Gastrocnemius medialis (tissue), 4 donors: Measurements from ENCODE around the gene PJVK.

ENCODE experiments used
- POLR2A ChIP-seq, 2 donors: fragments of 450-650 bp; IDR thresholded peaks; one replicate each; pipeline ENCODE4 v1.6.1; 2017; ENCODE audit warnings: antibody characterized with exemption in 2 of 2, mild to moderate bottlenecking in 2 of 2, moderate library complexity in 2 of 2
- TF ChIP-seq, protein P1 (sequence below), 5 experiments: fragments of 450-650 bp in 3 of 5; fragments of 200-600 bp in 2 of 5; sonication (generic) in 2 of 5; IDR thresholded peaks in 4 of 5; conservative IDR thresholded peaks in 1 of 5; 1 replicate in 4 of 5; 2 replicates in 1 of 5; pipeline ENCODE4 v1.5.1; 2016 to 2019; ENCODE audit warnings: antibody characterized with exemption in 5 of 5, mild to moderate bottlenecking in 3 of 5, moderate library complexity in 3 of 5

DNA sequence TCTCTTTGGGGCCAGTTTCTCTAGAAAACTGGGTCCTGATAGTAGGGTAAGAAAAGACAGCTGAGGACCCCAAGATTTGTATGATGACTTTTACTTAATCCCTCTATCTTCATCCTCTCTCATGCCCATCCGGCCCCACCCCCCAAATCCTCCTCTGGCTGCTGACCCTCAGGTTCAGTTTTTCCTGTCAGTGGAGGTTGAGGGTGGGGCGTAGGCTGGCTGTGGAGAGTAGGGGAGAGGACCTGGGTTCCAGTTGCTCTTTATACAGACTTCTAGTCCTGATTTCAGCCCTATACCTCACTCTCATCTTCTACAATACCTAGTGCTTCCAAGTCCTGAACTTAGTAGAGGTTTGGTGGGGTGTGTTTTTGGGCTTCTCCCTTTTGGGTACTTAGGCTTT, 57.5 kb downstream of the PJVK start:
- TF ChIP-seq, protein P1, sequence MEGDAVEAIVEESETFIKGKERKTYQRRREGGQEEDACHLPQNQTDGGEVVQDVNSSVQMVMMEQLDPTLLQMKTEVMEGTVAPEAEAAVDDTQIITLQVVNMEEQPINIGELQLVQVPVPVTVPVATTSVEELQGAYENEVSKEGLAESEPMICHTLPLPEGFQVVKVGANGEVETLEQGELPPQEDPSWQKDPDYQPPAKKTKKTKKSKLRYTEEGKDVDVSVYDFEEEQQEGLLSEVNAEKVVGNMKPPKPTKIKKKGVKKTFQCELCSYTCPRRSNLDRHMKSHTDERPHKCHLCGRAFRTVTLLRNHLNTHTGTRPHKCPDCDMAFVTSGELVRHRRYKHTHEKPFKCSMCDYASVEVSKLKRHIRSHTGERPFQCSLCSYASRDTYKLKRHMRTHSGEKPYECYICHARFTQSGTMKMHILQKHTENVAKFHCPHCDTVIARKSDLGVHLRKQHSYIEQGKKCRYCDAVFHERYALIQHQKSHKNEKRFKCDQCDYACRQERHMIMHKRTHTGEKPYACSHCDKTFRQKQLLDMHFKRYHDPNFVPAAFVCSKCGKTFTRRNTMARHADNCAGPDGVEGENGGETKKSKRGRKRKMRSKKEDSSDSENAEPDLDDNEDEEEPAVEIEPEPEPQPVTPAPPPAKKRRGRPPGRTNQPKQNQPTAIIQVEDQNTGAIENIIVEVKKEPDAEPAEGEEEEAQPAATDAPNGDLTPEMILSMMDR (IDR thresholded peaks at IDR 0.05 in 4 of 5, conservative IDR thresholded peaks at IDR 0.05 in 1 of 5): no peak
- no peak for TF ChIP-seq POLR2A (IDR thresholded peaks at IDR 0.05)
